ENCODE results near the gene OMA1. TPM values are rescaled to one million over a fixed set of nuclear protein-coding genes. Genes with fewer than 3 reads are reported as not detected.

The OMA1 gene
- polyA plus RNA-seq, 1 donor from 2014 or later, result 11.0 TPM

DNA sequence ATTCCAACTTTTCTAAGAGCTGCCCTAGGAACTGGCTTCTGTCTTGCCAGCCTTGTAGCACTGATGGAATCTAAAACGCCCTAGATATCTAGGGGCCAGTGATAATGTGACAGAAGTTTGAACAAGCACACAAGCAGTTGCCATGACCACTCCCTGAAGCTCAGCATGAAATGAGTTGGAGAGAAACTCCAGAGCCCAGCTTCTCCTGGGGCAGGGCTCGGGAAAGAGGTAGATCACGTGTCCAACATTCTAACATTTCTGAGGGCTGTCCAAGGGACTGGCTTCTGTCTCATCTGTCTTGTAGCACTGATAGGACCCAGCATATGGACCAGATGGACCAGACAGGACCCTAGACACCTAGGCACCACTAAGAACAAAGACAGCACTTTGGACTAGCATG, 37.9 kb downstream of the OMA1 start:
- Histone ChIP-seq H2AFZ (ENCODE audit: low read depth, low read length) (no peak overlapping the region), H3K36me3 (ENCODE audit: insufficient read depth, low read length) (no peaks in the 10 kb centered on the region), H3K4me3 (ENCODE audit: low read length) (no peak overlapping the region), H3K27me3 (ENCODE audit: insufficient read depth, low read depth, low read length) (no peaks in the 10 kb centered on the region), H3F3A (ENCODE audit: insufficient read depth, low read length, poor library complexity, severe bottlenecking) (no peaks in the 10 kb centered on the region), H3K9me3 (ENCODE audit: low read length) (peaks cover 7% of the 10 kb centered on the region), H3K9ac (ENCODE audit: low read length) (no peak overlapping the region), H3K79me2 (replicated peaks; ENCODE audit: insufficient read depth, low read length) (no peaks in the 10 kb centered on the region), H3K27ac (ENCODE audit: low read length) (no peak overlapping the region), H4K20me1 (ENCODE audit: insufficient read depth) (no peaks in the 10 kb centered on the region), H3K9me2 (ENCODE audit: insufficient read depth, low read length) (no peaks in the 10 kb centered on the region), H3K4me2 (ENCODE audit: low read length) (no peak overlapping the region)
- TF ChIP-seq EP300 (conservative IDR thresholded peaks at IDR 0.05; ENCODE audit: poor library complexity, severe bottlenecking), result no peak
- TF ChIP-seq, protein P1, sequence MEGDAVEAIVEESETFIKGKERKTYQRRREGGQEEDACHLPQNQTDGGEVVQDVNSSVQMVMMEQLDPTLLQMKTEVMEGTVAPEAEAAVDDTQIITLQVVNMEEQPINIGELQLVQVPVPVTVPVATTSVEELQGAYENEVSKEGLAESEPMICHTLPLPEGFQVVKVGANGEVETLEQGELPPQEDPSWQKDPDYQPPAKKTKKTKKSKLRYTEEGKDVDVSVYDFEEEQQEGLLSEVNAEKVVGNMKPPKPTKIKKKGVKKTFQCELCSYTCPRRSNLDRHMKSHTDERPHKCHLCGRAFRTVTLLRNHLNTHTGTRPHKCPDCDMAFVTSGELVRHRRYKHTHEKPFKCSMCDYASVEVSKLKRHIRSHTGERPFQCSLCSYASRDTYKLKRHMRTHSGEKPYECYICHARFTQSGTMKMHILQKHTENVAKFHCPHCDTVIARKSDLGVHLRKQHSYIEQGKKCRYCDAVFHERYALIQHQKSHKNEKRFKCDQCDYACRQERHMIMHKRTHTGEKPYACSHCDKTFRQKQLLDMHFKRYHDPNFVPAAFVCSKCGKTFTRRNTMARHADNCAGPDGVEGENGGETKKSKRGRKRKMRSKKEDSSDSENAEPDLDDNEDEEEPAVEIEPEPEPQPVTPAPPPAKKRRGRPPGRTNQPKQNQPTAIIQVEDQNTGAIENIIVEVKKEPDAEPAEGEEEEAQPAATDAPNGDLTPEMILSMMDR (IDR thresholded peaks at IDR 0.05; ENCODE audit: poor library complexity, severe bottlenecking), result no peak
- no peak for TF ChIP-seq MXI1 (conservative IDR thresholded peaks at IDR 0.05; ENCODE audit: poor library complexity, severe bottlenecking)
- no peak for TF ChIP-seq RAD21 (conservative IDR thresholded peaks at IDR 0.05)
- no peak for TF ChIP-seq SMC3 (conservative IDR thresholded peaks at IDR 0.05; ENCODE audit: poor library complexity)
- TF ChIP-seq POLR2AphosphoS5 (IDR thresholded peaks at IDR 0.05), result no peak
- TF ChIP-seq TAF1 (IDR thresholded peaks at IDR 0.05; ENCODE audit: low read depth), result no peak
- TF ChIP-seq, protein P2, sequence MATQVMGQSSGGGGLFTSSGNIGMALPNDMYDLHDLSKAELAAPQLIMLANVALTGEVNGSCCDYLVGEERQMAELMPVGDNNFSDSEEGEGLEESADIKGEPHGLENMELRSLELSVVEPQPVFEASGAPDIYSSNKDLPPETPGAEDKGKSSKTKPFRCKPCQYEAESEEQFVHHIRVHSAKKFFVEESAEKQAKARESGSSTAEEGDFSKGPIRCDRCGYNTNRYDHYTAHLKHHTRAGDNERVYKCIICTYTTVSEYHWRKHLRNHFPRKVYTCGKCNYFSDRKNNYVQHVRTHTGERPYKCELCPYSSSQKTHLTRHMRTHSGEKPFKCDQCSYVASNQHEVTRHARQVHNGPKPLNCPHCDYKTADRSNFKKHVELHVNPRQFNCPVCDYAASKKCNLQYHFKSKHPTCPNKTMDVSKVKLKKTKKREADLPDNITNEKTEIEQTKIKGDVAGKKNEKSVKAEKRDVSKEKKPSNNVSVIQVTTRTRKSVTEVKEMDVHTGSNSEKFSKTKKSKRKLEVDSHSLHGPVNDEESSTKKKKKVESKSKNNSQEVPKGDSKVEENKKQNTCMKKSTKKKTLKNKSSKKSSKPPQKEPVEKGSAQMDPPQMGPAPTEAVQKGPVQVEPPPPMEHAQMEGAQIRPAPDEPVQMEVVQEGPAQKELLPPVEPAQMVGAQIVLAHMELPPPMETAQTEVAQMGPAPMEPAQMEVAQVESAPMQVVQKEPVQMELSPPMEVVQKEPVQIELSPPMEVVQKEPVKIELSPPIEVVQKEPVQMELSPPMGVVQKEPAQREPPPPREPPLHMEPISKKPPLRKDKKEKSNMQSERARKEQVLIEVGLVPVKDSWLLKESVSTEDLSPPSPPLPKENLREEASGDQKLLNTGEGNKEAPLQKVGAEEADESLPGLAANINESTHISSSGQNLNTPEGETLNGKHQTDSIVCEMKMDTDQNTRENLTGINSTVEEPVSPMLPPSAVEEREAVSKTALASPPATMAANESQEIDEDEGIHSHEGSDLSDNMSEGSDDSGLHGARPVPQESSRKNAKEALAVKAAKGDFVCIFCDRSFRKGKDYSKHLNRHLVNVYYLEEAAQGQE (IDR thresholded peaks at IDR 0.05; ENCODE audit: borderline replicate concordance), result no peak
- TF ChIP-seq EZH2 (IDR thresholded peaks at IDR 0.05; ENCODE audit: borderline replicate concordance, insufficient read depth, low read length, poor library complexity, severe bottlenecking), result no peak

DNA sequence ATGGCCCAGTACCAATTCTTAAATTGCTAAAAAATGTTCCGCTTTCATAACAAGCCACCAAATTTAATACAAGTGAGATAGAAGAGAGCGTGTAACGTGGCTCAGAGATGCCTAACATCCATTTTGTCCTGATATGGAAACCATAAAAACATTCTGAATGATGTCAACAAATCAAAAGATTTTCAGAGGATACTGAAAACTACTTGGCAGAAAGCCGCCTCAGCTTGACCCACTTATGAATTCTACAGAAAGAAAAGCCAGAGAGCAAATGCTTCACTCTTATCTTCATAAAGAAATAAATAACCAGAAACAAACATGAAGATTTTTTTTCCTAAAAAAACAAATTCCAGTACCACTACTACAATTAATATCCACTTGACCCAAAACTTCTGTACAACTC, 41.2 kb downstream of the OMA1 start:
- H3K36me3 ChIP-seq (ENCODE audit: insufficient read depth, low read length), result no peaks in the 10 kb centered on the region
- no peak overlapping the region for H3K27ac ChIP-seq (ENCODE audit: low read length)
- no peak overlapping the region for H3K9ac ChIP-seq (ENCODE audit: low read length)
- no peak overlapping the region for H3K4me2 ChIP-seq (ENCODE audit: low read length)
- no peaks in the 10 kb centered on the region for H3K9me2 ChIP-seq (ENCODE audit: insufficient read depth, low read length)
- H3F3A ChIP-seq (ENCODE audit: insufficient read depth, low read length, poor library complexity, severe bottlenecking), result no peaks in the 10 kb centered on the region
- no peaks in the 10 kb centered on the region for H3K9me3 ChIP-seq (ENCODE audit: low read length)
- no peak overlapping the region for H2AFZ ChIP-seq (ENCODE audit: low read depth, low read length)
- H4K20me1 ChIP-seq (ENCODE audit: insufficient read depth), result no peaks in the 10 kb centered on the region
- TF ChIP-seq EZH2 (IDR thresholded peaks at IDR 0.05; ENCODE audit: borderline replicate concordance, insufficient read depth, low read length, poor library complexity, severe bottlenecking) (no peak), EP300 (conservative IDR thresholded peaks at IDR 0.05; ENCODE audit: poor library complexity, severe bottlenecking) (no peak), RAD21 (conservative IDR thresholded peaks at IDR 0.05) (no peak), SMC3 (conservative IDR thresholded peaks at IDR 0.05; ENCODE audit: poor library complexity) (no peak), POLR2AphosphoS5 (IDR thresholded peaks at IDR 0.05) (no peak), TAF1 (IDR thresholded peaks at IDR 0.05; ENCODE audit: low read depth) (no peak), MXI1 (conservative IDR thresholded peaks at IDR 0.05; ENCODE audit: poor library complexity, severe bottlenecking) (no peak)
- TF ChIP-seq, protein P2 (IDR thresholded peaks at IDR 0.05; ENCODE audit: borderline replicate concordance), result no peak
- TF ChIP-seq, protein P1 (IDR thresholded peaks at IDR 0.05; ENCODE audit: poor library complexity, severe bottlenecking), result no peak
- H3K27me3 ChIP-seq (ENCODE audit: insufficient read depth, low read depth, low read length), result no peaks in the 10 kb centered on the region
- no peak overlapping the region for H3K4me3 ChIP-seq (ENCODE audit: low read length)
- no peaks in the 10 kb centered on the region for H3K79me2 ChIP-seq (replicated peaks; ENCODE audit: insufficient read depth, low read length)

Measured in neural cell (in vitro differentiated cells).